Calu3 (cell line): Measurements from ENCODE around the gene TNFRSF6B. TPM values are rescaled to one million over a fixed set of nuclear protein-coding genes. Genes with fewer than 3 reads are reported as not detected.

Source experiments
- BruUV-seq: library from RNA; stranded (reverse); fragments of 400-500 nt; replicated peaks from 2 replicates; lab custom pipeline; 2021; lab: Mats Ljungman, UMichigan
- CTCF ChIA-PET: fragments of 300-600 bp; sonication (Branson Sonifier 250); formaldehyde crosslinking; loops from one replicate; lab custom pipeline; 2022; ENCODE audit warnings: antibody characterized with exemption; lab: Charles Lee
- DNase-seq: peaks from one replicate; pipeline ENCODE4 v3.0.0; 2022
- H3K27ac Mint-ChIP-seq: one replicate; pipeline ENCODE4 v1.8.0; 2022; ENCODE audit warnings: mixed read lengths; ENCODE audit not compliant: unreplicated experiment
- H3K27me3 Mint-ChIP-seq: one replicate; pipeline ENCODE4 v1.8.0; 2022; ENCODE audit warnings: mixed read lengths; ENCODE audit not compliant: unreplicated experiment
- H3K36me3 Mint-ChIP-seq: one replicate; pipeline ENCODE4 v1.8.0; 2022; ENCODE audit warnings: mild to moderate bottlenecking, moderate library complexity, mixed read lengths; ENCODE audit not compliant: insufficient read depth, unreplicated experiment
- H3K4me1 Mint-ChIP-seq: one replicate; pipeline ENCODE4 v1.8.0; 2022; ENCODE audit warnings: mild to moderate bottlenecking, low read depth, mixed read lengths; ENCODE audit not compliant: unreplicated experiment
- H3K4me3 Mint-ChIP-seq: one replicate; pipeline ENCODE4 v1.8.0; 2022; ENCODE audit warnings: mild to moderate bottlenecking, low read depth, moderate library complexity, mixed read lengths; ENCODE audit not compliant: unreplicated experiment
- H3K9me3 Mint-ChIP-seq: one replicate; pipeline ENCODE4 v1.8.0; 2022; ENCODE audit warnings: low read depth, mixed read lengths; ENCODE audit not compliant: unreplicated experiment
- CTCF ChIP-seq: fragments of 200-600 bp; IDR thresholded peaks from one replicate; pipeline ENCODE4 v1.8.0; 2022; ENCODE audit warnings: antibody characterized with exemption; ENCODE audit not compliant: unreplicated experiment
- intact Hi-C: fragments of 100-400 bp; cut with micrococcal nuclease; formaldehyde crosslinking; loops from one replicate; pipeline ENCODE4 v1.10.0; 2022; ENCODE audit not compliant: unreplicated experiment
- total RNA-seq: library from RNA; stranded (reverse); gene quantifications from 2 replicates; pipeline ENCODE4 v1.2.3, GENCODE V29; 2022

The TNFRSF6B gene
- total RNA-seq, 1 experiment from 2014 or later: not detected

- CTCF ChIA-PET: no interaction called here
- Mint-ChIP-seq H3K27me3 (peaks cover 51% of the 10 kb centered on the region), H3K27ac (no peak overlapping the region), H3K36me3 (peaks cover 28% of the 10 kb centered on the region), H3K4me1 (peaks cover 38% of the 10 kb centered on the region), H3K4me3 (no peak overlapping the region), H3K9me3 (no peaks in the 10 kb centered on the region)
- no TSS peak for BruUV-seq
- no peak for DNase-seq
- TF ChIP-seq CTCF: no peak
- intact Hi-C loops: no loop called here
Observed at GRCh38 chr20:63655249-63655648, 41.2 kb upstream of the TNFRSF6B start.

- CTCF ChIA-PET: no interaction called here
- H3K4me3 Mint-ChIP-seq: no peak overlapping the region
- DNase-seq: no peak
- H3K9me3 Mint-ChIP-seq: no peaks in the 10 kb centered on the region
- no peak overlapping the region for H3K27ac Mint-ChIP-seq
- no peak for TF ChIP-seq CTCF
- peaks cover 39% of the 10 kb centered on the region for H3K27me3 Mint-ChIP-seq
- H3K36me3 Mint-ChIP-seq: peaks cover 28% of the 10 kb centered on the region
- no TSS peak for BruUV-seq
- intact Hi-C loops: no loop called here
- peaks cover 41% of the 10 kb centered on the region for H3K4me1 Mint-ChIP-seq
Observed at GRCh38 chr20:63656451-63656850, 40.0 kb upstream of the TNFRSF6B start.

GRCh38 chr20:63657260-63657936, 39.1 kb upstream of the TNFRSF6B start:
- no peak for DNase-seq
- no TSS peak for BruUV-seq
- Mint-ChIP-seq H3K27ac (peak overlapping the region; percentile 73), H3K4me1 (peaks cover 35% of the 10 kb centered on the region), H3K4me3 (peak overlapping the region; percentile 93), H3K36me3 (peaks cover 31% of the 10 kb centered on the region), H3K27me3 (peaks cover 30% of the 10 kb centered on the region), H3K9me3 (no peaks in the 10 kb centered on the region)
- intact Hi-C loops: no loop called here
- CTCF ChIA-PET: interaction anchor here (1.1 kb wide), 2 partner anchors 50 to 113 kb away, joined by 3 to 6 read pairs; partner anchors contain the start of genes ARFRP1 and ZGPAT
- no peak for TF ChIP-seq CTCF

GRCh38 chr20:63657937-63658748, 38.3 kb upstream of the TNFRSF6B start, which contains the start of gene RTEL1:
Gene RTEL1 (plus strand): TSS chr20:63658312. CDS start chr20:63659403, 1,091 bp downstream.
- Mint-ChIP-seq H3K4me3 (peak within 1 kb of the TSS; percentile 93), H3K36me3 (peaks cover 36% of the 10 kb centered on the region), H3K27me3 (peaks cover 22% of the 10 kb centered on the region), H3K9me3 (no peaks in the 10 kb centered on the region), H3K4me1 (peaks cover 35% of the 10 kb centered on the region), H3K27ac (peak within 1 kb of the TSS; percentile 73)
- BruUV-seq: no TSS peak
- TF ChIP-seq CTCF: no peak
- DNase-seq: peak; percentile 96
- intact Hi-C loops: no loop called here
- CTCF ChIA-PET: interaction anchor here (0.8 to 1.1 kb wide), 8 partner anchors 16 to 323 kb away, joined by 3 to 13 read pairs (median 3); partner anchors contain the start of genes ARFRP1, PRPF6, PTK6 and ZGPAT
